ENCODE data around the gene DNAJC25. TPM values are rescaled to one million over a fixed set of nuclear protein-coding genes. Genes with fewer than 3 reads are reported as not detected.

The DNAJC25 gene
- total and polyA plus RNA-seq, 2 of the 8 experiments (the other 6 are each of a cell fraction or from before 2014, with no cell fraction given) = 2.7 to 6.2 TPM

DNA sequence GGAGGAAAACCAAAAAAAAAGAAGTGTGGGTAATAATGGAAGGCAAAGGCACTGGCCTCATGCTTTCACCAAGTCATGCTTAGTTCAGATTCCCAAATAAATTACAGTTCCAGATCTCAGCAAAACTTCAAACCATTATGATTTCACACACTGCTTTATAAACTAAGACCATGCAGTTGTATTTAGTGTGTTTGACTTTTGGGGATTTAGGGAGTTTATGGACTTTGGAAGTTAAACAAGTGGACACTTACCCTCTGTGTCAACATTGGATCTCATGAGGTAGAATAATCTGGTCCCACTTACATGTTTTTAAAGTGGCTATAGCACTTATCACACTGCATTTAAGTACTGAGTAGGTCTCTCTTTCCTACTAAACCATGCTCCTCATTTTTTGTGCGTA lies 3.7 kb downstream of the DNAJC25 start:
- no peak for DNase-seq (ENCODE audit: low read depth in 1 of 2, low spot score in 2 of 2)
- Histone ChIP-seq H4K91ac (replicated peaks; ENCODE audit: insufficient read length, low read length) (no peak overlapping the region), H2BK5ac (ENCODE audit: low read depth, low read length) (no peak overlapping the region), H4K5ac (ENCODE audit: insufficient read length, low read depth, low read length) (no peak overlapping the region), H3K4me1 (replicated peaks in 1 of 4; ENCODE audit: control insufficient read depth in 3 of 4, insufficient read depth in 4 of 4, low read length in 3 of 4) (peaks cover 0 to 3% (median 1%) of the 10 kb centered on the region in 4 experiments; a peak in 3 of 7 replicates), H3K14ac (ENCODE audit: insufficient read length) (no peak overlapping the region), H4K20me1 (replicated peaks in 1 of 2; ENCODE audit: control insufficient read depth in 1 of 2, insufficient read depth in 2 of 2, low read length in 2 of 2) (peaks cover 3 to 9% of the 10 kb centered on the region in 2 experiments), H3K56ac (replicated peaks; ENCODE audit: insufficient read length, low read depth, low read length) (no peak overlapping the region), H2BK120ac (replicated peaks; ENCODE audit: low read depth, low read length) (no peak overlapping the region), H2BK15ac (ENCODE audit: low read length) (no peak overlapping the region), H3K79me2 (ENCODE audit: control insufficient read depth in 1 of 2, insufficient read depth in 2 of 2, low read length in 2 of 2) (peaks cover 13 to 81% of the 10 kb centered on the region in 2 experiments), H2AFZ (ENCODE audit: low read length) (no peak overlapping the region), H3K4me3 (ENCODE audit: extremely low read depth in 1 of 4, insufficient read depth in 2 of 4, low read depth in 3 of 4, low read length in 4 of 4) (no peak overlapping the region), H3K9ac (replicated peaks in 1 of 4; ENCODE audit: extremely low read depth in 1 of 4, low read depth in 3 of 4, low read length in 3 of 4) (no peak overlapping the region), H3K23me2 (ENCODE audit: low read depth, low read length) (peaks cover 8% of the 10 kb centered on the region; the same call in 1 of the 2 replicates), H3K9me3 (ENCODE audit: insufficient read depth in 2 of 2, low read depth in 1 of 2, low read length in 1 of 2) (no peaks in the 10 kb centered on the region), H3K4me2 (ENCODE audit: insufficient read depth in 1 of 2, low read depth in 2 of 2, low read length in 2 of 2) (no peak overlapping the region), H2AK5ac (ENCODE audit: low read depth, low read length) (no peak overlapping the region), H3K27ac (ENCODE audit: low read depth, low read length) (no peak overlapping the region), H3K27me3 (replicated peaks in 1 of 4; ENCODE audit: control insufficient read depth in 3 of 4, extremely low read depth in 1 of 4, insufficient read depth in 3 of 4, low read length in 3 of 4) (no peaks in the 10 kb centered on the region), H2BK12ac (ENCODE audit: low read depth, low read length) (no peak overlapping the region), H2BK20ac (ENCODE audit: low read length) (no peak overlapping the region), H4K8ac (ENCODE audit: extremely low read depth, insufficient read depth, low read length) (no peak overlapping the region), H3K18ac (ENCODE audit: extremely low read depth, low read length) (no peak overlapping the region), H3K23ac (ENCODE audit: insufficient read length) (no peak overlapping the region), H3K79me1 (ENCODE audit: low read depth, low read length) (no peaks in the 10 kb centered on the region; the same call in none of the 2 replicates), H3K36me3 (ENCODE audit: control insufficient read depth in 2 of 4, insufficient read depth in 4 of 4, low read length in 3 of 4) (no peaks in the 10 kb centered on the region), H3K4ac (replicated peaks; ENCODE audit: insufficient read length, low read depth, low read length) (no peak overlapping the region)
- no peak for FAIRE-seq
- CTCF ChIA-PET (ENCODE audit: partially characterized antibody) = no interaction called here
- no peak for TF ChIP-seq GABPA (IDR thresholded peaks at IDR 0.05; ENCODE audit: borderline replicate concordance, insufficient read depth, low read length)
- TF ChIP-seq TAF1 (IDR thresholded peaks at IDR 0.05; ENCODE audit: low read depth, low read length) = no peak
- TF ChIP-seq SRF (IDR thresholded peaks at IDR 0.05; ENCODE audit: low read depth, low read length) = no peak
- TF ChIP-seq SP4 (IDR thresholded peaks at IDR 0.05; ENCODE audit: low read length) = no peak
- no peak for TF ChIP-seq BRCA1 (IDR thresholded peaks at IDR 0.05; ENCODE audit: low read depth, low read length)
- no peak for TF ChIP-seq POLR2AphosphoS5 (IDR thresholded peaks at IDR 0.05; ENCODE audit: low read depth, low read length)
- TF ChIP-seq SIRT6 (IDR thresholded peaks at IDR 0.05; ENCODE audit: low read length) = no peak
- TF ChIP-seq KDM5A (IDR thresholded peaks at IDR 0.05; ENCODE audit: low read length) = no peak
- TF ChIP-seq FOSL1 (IDR thresholded peaks at IDR 0.05; ENCODE audit: insufficient read depth, low read depth, low read length) = no peak
- no peak for TF ChIP-seq EP300 (IDR thresholded peaks at IDR 0.05; ENCODE audit: borderline replicate concordance in 1 of 2, low read depth in 2 of 2, low read length in 2 of 2)
- no peak for TF ChIP-seq ZNF274 (IDR thresholded peaks at IDR 0.05; ENCODE audit: borderline replicate concordance, extremely low read depth, low read length)
- no peak for TF ChIP-seq HDAC6 (IDR thresholded peaks at IDR 0.05; ENCODE audit: low read depth, low read length)
- TF ChIP-seq SP2 (IDR thresholded peaks at IDR 0.05; ENCODE audit: low read length) = no peak
- no peak for TF ChIP-seq KDM1A (IDR thresholded peaks at IDR 0.05; ENCODE audit: borderline replicate concordance, low read length)
- POLR2A ChIA-PET (ENCODE audit: partially characterized antibody) = no interaction called here
- 90% methylated on average over 1 of the region's 1 CpG; no CpG with 5 or more reads in 1 of the 2 experiments for WGBS, 2 experiments (ENCODE audit: extremely low coverage in 1 of 2, insufficient coverage in 1 of 2, insufficient read length in 1 of 2, insufficient replicate concordance in 2 of 2, low coverage in 1 of 2, low lambda C conversion rate in 2 of 2, missing lambda C conversion rate in 1 of 2)
